Activated CD4-positive, alpha-beta memory T cell treated with anti-CD3 and anti-CD28 coated beads for 36 hours (primary cell): ENCODE data around the gene DIDO1. TPM values are rescaled to one million over a fixed set of nuclear protein-coding genes. Genes with fewer than 3 reads are reported as not detected.

Source experiments
- CTCF ChIA-PET: fragments of 350-600 bp; sonication (Branson Sonifier 250); formaldehyde crosslinking; loops from one replicate; lab custom pipeline; 2021; ENCODE audit warnings: antibody characterized with exemption, inconsistent platforms; lab: Charles Lee
- POLR2A ChIA-PET: fragments of 350-600 bp; sonication (Branson Sonifier 250); formaldehyde crosslinking; loops from one replicate; lab custom pipeline; 2021; ENCODE audit warnings: antibody characterized with exemption; lab: Charles Lee
- DNase-seq: peaks from one replicate; pipeline ENCODE4 v3.0.0-alpha.2; 2020
- H3K27ac Mint-ChIP-seq: one replicate; pipeline ENCODE4 v1.8.0; 2021; ENCODE audit warnings: mixed read lengths
- H3K27me3 Mint-ChIP-seq: one replicate; pipeline ENCODE4 v1.8.0; 2021; ENCODE audit warnings: mixed read lengths
- H3K36me3 Mint-ChIP-seq: one replicate; pipeline ENCODE4 v1.8.0; 2021; ENCODE audit warnings: mixed read lengths
- H3K4me1 Mint-ChIP-seq: one replicate; pipeline ENCODE4 v1.8.0; 2021; ENCODE audit warnings: low read depth, mixed read lengths
- H3K4me3 Mint-ChIP-seq: one replicate; pipeline ENCODE4 v1.8.0; 2021; ENCODE audit warnings: mild to moderate bottlenecking, mixed read lengths
- H3K9me3 Mint-ChIP-seq: one replicate; pipeline ENCODE4 v1.8.0; 2021; ENCODE audit warnings: mixed read lengths
- intact Hi-C: fragments of 100-400 bp; cut with micrococcal nuclease; formaldehyde crosslinking; loops from one replicate; pipeline ENCODE4 v1.15.1; 2023
- total RNA-seq, 2 experiments: library from RNA; stranded (reverse); gene quantifications; one replicate each; pipeline ENCODE4 v1.2.3, GENCODE V29; 2021

Gene DIDO1
- total RNA-seq, 2 experiments from 2014 or later = 46.6 to 48.4 TPM

DNA sequence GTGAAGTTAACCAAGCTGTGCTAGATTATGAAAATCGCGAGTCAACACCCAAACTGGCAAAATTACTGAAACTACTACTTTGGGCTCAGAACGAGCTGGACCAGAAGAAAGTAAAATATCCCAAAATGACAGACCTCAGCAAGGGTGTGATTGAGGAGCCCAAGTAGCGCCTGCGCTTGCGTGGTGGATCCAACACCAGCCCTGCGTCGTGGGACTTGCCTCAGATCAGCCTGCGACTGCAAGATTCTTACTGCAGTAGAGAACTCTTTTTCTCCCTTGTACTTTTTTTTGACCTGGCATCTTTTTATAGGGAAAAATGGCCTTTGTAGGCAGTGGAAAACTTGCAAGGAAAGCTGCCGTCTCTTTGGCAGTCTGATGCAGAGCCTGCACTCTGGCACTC lies 18.4 kb upstream of the DIDO1 start:
- Mint-ChIP-seq H3K27me3 (no peaks in the 10 kb centered on the region), H3K4me1 (peaks cover 15% of the 10 kb centered on the region), H3K36me3 (peaks cover 50% of the 10 kb centered on the region), H3K9me3 (peaks cover 6% of the 10 kb centered on the region), H3K27ac (no peak overlapping the region), H3K4me3 (no peak overlapping the region)
- intact Hi-C loops = no loop called here
- ChIA-PET CTCF (interaction anchor here (0.6 kb wide), 1 partner anchor 25 kb away, joined by 4 read pairs; no protein-coding TSS in a partner anchor), POLR2A (no interaction called here)
- DNase-seq = no peak

DNA sequence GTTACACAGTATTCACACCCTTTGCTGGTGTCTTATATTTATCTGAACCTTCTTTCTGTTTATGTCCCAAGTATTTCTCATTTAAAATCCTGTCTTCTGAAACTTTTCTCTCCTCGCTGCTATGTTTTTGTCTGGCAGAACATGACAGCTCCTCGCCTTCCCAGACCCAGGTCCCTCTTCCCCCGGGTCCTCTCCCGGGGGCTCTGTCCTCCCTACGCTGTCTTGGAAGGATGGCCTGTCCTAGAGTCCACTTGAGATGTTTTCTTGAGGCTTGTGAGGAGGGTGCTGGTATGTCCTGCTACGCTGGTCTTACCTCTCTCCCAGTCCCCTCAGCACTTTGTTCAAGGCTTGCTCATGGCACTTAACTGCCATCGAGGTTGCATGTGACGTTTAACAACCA lies 17.9 kb upstream of the DIDO1 start:
- Mint-ChIP-seq H3K27me3 (no peaks in the 10 kb centered on the region), H3K4me3 (no peak overlapping the region), H3K9me3 (peaks cover 4% of the 10 kb centered on the region), H3K36me3 (peaks cover 49% of the 10 kb centered on the region), H3K27ac (no peak overlapping the region), H3K4me1 (peaks cover 21% of the 10 kb centered on the region)
- ChIA-PET POLR2A (no interaction called here), CTCF (interaction anchor here (0.6 kb wide), 1 partner anchor 24 kb away, joined by 4 read pairs; no protein-coding TSS in a partner anchor)
- intact Hi-C loops = no loop called here
- no peak for DNase-seq

DNA sequence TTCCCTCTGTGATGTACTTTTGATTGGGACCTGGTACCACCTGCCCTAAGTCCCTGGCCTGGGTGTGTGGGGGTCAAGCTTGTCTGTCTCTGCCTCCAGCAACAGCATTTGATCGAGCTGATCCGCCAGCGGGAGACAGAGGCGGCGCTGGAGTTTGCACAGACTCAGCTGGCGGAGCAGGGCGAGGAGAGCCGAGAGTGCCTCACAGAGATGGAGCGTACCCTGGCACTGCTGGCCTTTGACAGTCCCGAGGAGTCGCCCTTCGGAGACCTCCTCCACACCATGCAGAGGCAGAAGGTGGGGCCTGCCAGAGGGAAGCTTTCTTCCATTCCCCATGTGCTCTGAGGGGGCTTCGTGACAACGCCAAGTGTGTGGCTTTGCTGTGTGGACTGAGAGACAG lies 17.1 kb upstream of the DIDO1 start:
- Mint-ChIP-seq H3K9me3 (no peaks in the 10 kb centered on the region), H3K4me1 (peaks cover 24% of the 10 kb centered on the region), H3K27ac (no peak overlapping the region), H3K4me3 (no peak overlapping the region), H3K27me3 (no peaks in the 10 kb centered on the region), H3K36me3 (peaks cover 44% of the 10 kb centered on the region)
- ChIA-PET CTCF (no interaction called here), POLR2A (no interaction called here)
- DNase-seq = no peak
- intact Hi-C loops = no loop called here

DNA sequence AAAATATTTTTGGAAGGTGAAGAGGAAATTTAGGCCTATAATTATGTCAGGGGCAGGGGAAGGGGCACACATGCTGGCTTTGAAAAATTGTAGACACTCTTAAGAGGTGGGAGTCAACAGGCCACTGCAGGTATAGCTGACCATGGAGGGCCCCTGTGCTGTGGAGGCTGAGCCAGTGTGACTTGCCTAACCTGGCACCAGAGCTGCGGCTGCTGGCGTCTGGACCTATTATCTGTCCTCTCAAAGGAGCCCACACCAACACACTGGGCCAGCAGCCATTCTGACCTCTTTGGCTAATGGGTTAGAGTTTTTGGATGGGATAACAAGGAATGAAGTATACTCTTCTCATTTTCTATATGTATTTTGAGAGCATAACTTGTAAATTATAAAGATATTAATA lies 16.2 kb upstream of the DIDO1 start:
- H3K27ac Mint-ChIP-seq = no peak overlapping the region
- DNase-seq = no peak
- intact Hi-C loops = no loop called here
- H3K9me3 Mint-ChIP-seq = no peaks in the 10 kb centered on the region
- peaks cover 37% of the 10 kb centered on the region for H3K36me3 Mint-ChIP-seq
- H3K27me3 Mint-ChIP-seq = no peaks in the 10 kb centered on the region
- no peak overlapping the region for H3K4me3 Mint-ChIP-seq
- CTCF ChIA-PET = no interaction called here
- POLR2A ChIA-PET = no interaction called here
- H3K4me1 Mint-ChIP-seq = peaks cover 24% of the 10 kb centered on the region

DNA sequence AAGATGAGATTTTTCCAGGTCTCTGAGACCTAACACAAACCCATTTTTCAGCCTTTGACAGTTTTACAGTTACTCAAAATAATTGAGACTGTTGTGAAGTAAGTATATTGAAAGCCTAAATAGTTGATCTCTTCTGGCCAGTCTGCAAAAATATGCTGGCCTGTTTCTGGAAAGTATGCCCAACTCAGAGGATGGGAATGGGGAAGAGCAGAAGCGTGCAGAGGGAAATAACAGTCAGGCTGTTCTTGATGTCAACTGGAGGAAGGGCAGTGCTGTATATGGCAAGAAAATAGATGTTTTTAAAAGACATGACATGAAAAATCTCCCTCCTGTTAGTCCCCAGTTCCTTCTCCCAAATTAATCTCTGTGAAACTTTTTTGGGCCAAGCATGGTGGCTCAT lies 15.5 kb upstream of the DIDO1 start:
- peak overlapping the region; percentile 38 for H3K27ac Mint-ChIP-seq
- CTCF ChIA-PET = interaction anchor here (0.6 kb wide), 1 partner anchor 133 kb away, joined by 3 read pairs; no protein-coding TSS in a partner anchor
- intact Hi-C loops = no loop called here
- H3K9me3 Mint-ChIP-seq = no peaks in the 10 kb centered on the region
- H3K4me1 Mint-ChIP-seq = peaks cover 26% of the 10 kb centered on the region
- H3K27me3 Mint-ChIP-seq = no peaks in the 10 kb centered on the region
- no peak for DNase-seq
- H3K4me3 Mint-ChIP-seq = no peak overlapping the region
- H3K36me3 Mint-ChIP-seq = peaks cover 38% of the 10 kb centered on the region
- POLR2A ChIA-PET = no interaction called here

DNA sequence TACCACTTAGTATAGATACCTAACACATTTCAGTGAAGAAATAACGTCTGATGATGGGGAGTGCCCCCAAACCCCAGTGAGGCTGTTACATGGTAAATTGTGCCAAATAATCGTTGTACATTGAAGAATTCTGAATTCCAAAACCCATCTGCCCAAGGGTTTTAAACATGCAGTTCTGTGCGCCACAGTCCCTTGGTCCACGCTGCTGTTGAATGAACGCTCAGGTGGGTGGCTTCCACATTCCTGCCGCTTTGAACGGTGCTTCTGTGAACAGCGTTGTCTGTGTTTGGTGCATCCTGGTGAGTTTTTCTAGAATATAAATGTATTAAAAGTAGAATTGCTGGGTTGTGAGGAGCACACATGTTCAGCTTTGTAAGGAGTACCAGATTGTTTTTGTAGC lies 14.6 kb upstream of the DIDO1 start:
- Mint-ChIP-seq H3K4me1 (peaks cover 28% of the 10 kb centered on the region), H3K27me3 (no peaks in the 10 kb centered on the region), H3K36me3 (peaks cover 39% of the 10 kb centered on the region), H3K27ac (no peak overlapping the region), H3K4me3 (no peak overlapping the region), H3K9me3 (no peaks in the 10 kb centered on the region)
- ChIA-PET CTCF (no interaction called here), POLR2A (no interaction called here)
- intact Hi-C loops = no loop called here
- DNase-seq = no peak

DNA sequence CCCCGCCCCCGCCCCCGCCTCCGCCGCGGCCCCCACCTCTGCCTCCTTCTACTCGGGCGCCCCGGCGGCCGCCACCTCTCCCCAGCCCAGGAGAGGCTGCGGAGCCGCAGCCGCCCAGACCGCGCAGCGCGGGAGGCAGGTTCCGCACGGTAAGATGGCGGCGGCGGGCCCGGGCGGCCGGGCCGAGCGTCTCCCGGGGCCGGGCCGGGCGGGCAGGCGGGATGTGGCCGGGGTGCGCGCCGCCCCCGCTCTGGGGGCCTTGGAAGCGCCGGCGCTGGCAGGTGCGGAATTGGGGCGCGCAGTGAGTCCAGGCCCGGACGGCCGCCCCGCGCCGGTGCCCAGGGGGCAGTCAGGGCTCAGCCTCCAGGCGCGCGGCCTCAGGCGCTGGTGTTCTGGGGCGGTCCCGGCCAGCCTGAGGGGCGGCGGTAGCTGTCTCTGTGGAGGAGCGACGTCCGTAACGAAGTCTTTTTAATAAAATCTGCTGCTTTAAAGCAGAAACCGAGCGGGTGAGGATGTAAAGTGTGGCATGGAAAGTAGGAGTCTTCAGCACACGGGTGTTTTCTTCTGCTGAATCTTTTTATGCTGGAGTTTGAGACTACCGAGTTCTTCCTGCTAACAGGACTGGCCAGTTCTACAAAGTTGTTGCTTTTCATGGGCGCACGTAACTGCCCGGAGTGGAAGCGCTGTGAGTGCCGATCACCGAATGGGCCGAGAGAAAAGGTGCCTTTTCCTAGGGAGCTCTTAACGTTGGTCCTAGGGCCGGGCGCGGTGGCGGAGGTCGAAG lies 12.0 kb upstream of the DIDO1 start, which contains the start of gene GID8:
Gene GID8 (plus strand): TSS at position 43 of the 784 bp plus-strand sequence. CDS start 3,356 bp downstream, outside the sequence.
- H3K27ac Mint-ChIP-seq = peak within 1 kb of the TSS; percentile 96
- CTCF ChIA-PET = interaction anchor here (1.3 to 4.0 kb wide), 7 partner anchors 11 to 130 kb away, joined by 3 to 27 read pairs (median 5); no protein-coding TSS in a partner anchor
- H3K27me3 Mint-ChIP-seq = no peaks in the 10 kb centered on the region
- H3K9me3 Mint-ChIP-seq = no peaks in the 10 kb centered on the region
- peaks cover 30% of the 10 kb centered on the region for H3K4me1 Mint-ChIP-seq
- peak; percentile 66 for DNase-seq
- intact Hi-C loops = loop anchor here (1.0 to 5.0 kb wide), 3 partner anchors 16 to 141 kb away; partner anchors contain the start of gene MRGBP
- H3K36me3 Mint-ChIP-seq = peaks cover 27% of the 10 kb centered on the region
- peak within 1 kb of the TSS; percentile 93 for H3K4me3 Mint-ChIP-seq
- POLR2A ChIA-PET = interaction anchor here (0.5 to 4.0 kb wide), 8 partner anchors 10 to 583 kb away, joined by 3 to 36 read pairs (median 4); partner anchors contain the start of genes DIDO1 and TCFL5

DNA sequence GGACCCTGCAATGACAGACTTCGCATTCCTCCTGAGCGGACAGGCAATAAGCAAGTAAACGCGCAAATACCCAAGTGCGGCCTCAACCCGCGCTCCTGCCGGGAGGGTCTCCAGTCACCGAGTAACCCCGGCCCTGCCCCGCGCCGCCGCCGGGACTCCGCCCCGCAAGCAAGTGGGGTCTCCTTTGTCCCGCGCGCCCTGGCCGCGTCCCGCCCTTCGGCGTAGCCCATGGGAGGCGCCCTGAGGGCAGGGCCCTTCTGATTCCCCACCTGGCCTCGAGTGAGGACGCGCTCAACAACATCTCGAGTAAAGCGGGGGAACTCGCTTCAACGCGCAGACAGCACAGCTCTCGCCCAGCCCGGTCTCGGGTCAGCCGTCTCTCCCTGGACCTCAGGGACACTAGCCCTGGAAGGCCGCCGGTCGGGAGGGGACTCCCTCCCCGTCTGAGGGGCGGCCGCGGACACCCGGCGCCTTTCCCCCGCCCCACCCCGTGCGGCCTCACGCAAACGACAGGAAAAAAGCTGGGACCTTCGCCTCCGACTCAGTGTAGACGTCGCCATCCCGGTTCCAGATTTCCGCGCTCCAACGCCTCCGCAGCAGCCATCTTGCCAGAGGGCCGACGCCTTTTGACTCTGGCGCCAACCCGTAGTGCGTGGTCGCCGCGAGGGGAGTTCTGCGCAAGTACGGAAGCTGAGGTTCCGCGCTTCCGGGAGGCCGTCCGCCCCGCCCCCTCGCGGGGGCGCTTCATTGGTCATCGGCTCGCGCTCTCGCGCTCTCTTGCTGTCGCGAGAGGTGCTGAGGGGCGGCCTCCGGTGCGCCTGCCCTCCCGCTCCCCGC lies 11.2 kb upstream of the DIDO1 start:
- peak; percentile 98 for DNase-seq
- intact Hi-C loops = loop anchor here (1.0 to 5.0 kb wide), 5 partner anchors 8 to 140 kb away; partner anchors contain the start of gene MRGBP
- POLR2A ChIA-PET = interaction anchor here (0.5 to 4.0 kb wide), 9 partner anchors 11 to 584 kb away, joined by 3 to 36 read pairs (median 4); partner anchors contain the start of genes DIDO1 and TCFL5

DNA sequence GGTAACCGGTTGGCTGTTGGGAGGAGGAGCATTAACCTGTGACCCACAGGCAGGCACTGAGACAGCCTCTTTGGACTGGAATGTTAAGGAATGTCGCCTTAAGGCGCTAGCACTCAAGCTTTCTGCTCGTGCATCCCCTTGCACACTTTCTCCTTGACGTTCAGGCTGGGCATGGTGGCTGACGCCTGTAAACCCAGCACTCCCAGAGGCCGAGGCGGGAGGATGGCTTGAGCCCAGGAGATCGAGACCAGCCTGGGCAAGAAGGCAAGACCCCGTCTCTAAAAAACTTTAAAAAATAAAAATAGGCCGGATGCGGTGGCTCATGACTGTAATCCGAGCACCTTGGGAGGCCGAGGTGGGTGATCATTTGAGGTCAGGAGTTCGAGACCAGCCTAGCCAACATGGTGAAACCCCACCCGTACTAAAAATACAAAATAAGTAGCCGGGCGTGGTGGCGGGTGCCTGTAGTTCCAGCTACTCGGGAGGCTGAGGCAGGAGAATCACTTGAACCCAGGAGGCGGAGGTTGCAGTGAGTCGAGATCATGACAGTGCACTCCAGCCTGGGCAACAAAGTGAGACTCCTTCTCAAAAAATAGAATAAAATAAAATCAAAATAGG lies 9.8 kb upstream of the DIDO1 start:
- H3K9me3 Mint-ChIP-seq = no peaks in the 10 kb centered on the region
- H3K36me3 Mint-ChIP-seq = peaks cover 16% of the 10 kb centered on the region
- peaks cover 40% of the 10 kb centered on the region for H3K4me1 Mint-ChIP-seq
- no peak overlapping the region for H3K4me3 Mint-ChIP-seq
- CTCF ChIA-PET = interaction anchor here (0.5 to 4.0 kb wide), 9 partner anchors 8 to 128 kb away, joined by 3 to 27 read pairs (median 8); partner anchors contain the start of gene DIDO1
- H3K27ac Mint-ChIP-seq = no peak overlapping the region
- intact Hi-C loops = loop anchor here (5.0 kb wide), 2 partner anchors 39 to 139 kb away; partner anchors contain the start of gene MRGBP
- H3K27me3 Mint-ChIP-seq = no peaks in the 10 kb centered on the region
- no peak for DNase-seq
- POLR2A ChIA-PET = interaction anchor here (0.9 to 4.0 kb wide), 6 partner anchors 9 to 32 kb away, joined by 3 to 36 read pairs (median 4); partner anchors contain the start of gene DIDO1

More for the DNA sequence above, 11.2 kb upstream of the DIDO1 start:
- Mint-ChIP-seq H3K4me3 (no peak overlapping the region), H3K4me1 (peaks cover 38% of the 10 kb centered on the region), H3K9me3 (no peaks in the 10 kb centered on the region), H3K27me3 (no peaks in the 10 kb centered on the region), H3K36me3 (peaks cover 26% of the 10 kb centered on the region), H3K27ac (peak overlapping the region; percentile 96)
- CTCF ChIA-PET = interaction anchor here (1.0 to 4.0 kb wide), 9 partner anchors 9 to 129 kb away, joined by 3 to 27 read pairs (median 5); no protein-coding TSS in a partner anchor

DNA sequence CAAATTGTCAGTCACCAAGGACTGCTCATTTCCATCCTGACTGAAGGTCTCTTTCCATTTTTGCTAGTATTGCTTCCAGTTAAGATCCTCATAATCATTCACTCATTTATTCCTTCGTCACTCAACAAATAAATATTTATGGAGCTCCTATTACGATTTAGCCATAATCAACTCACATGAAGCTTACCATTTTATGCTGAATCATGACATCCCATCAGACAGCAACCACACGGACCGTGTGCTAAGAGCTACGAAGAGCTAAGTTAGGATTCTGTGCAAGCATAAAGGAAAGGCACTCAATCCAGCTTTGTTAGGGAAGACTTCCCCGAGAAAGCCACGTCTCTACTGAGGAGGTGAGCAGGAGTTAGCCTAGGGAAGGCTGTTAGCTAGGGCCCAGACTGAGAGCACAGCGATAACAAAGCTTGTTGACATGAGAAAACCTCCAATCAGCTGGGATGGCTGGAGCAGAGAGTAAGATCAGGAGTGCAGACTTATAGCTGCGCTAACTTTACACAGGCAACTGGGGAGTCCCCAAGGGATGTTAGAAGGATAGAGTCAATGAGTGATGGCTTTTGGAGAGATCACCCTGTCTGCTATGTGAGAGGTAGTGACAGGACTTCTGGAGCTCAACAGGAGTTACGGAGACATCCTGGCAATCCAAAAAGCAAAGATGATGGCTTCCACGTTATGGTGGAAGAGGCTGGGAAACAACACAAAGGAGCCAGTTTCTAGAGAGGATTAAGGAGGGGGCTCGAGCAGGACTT lies 9.1 kb upstream of the DIDO1 start:
- CTCF ChIA-PET = interaction anchor here (0.5 to 4.0 kb wide), 8 partner anchors 9 to 127 kb away, joined by 3 to 27 read pairs (median 4); partner anchors contain the start of gene DIDO1
- H3K27me3 Mint-ChIP-seq = no peaks in the 10 kb centered on the region
- H3K27ac Mint-ChIP-seq = no peak overlapping the region
- no peak overlapping the region for H3K4me3 Mint-ChIP-seq
- intact Hi-C loops = loop anchor here (5.0 kb wide), 2 partner anchors 38 to 138 kb away; partner anchors contain the start of gene MRGBP
- POLR2A ChIA-PET = interaction anchor here (0.9 to 1.5 kb wide), 4 partner anchors 9 to 17 kb away, joined by 3 to 7 read pairs (median 4); partner anchors contain the start of gene DIDO1
- H3K36me3 Mint-ChIP-seq = peaks cover 16% of the 10 kb centered on the region
- peaks cover 41% of the 10 kb centered on the region for H3K4me1 Mint-ChIP-seq
- no peak for DNase-seq
- H3K9me3 Mint-ChIP-seq = no peaks in the 10 kb centered on the region
